HepG2 (cell line): Measurements from ENCODE around the gene CD1C. TPM values are rescaled to one million over a fixed set of nuclear protein-coding genes. Genes with fewer than 3 reads are reported as not detected.

Source experiments
- ATAC-seq: fragments of 200-7000 bp; cut with Tn5 transposase; 3 replicates; pipeline ENCODE4 v1.9.1; 2020; ENCODE audit warnings: mild to moderate bottlenecking, moderate library complexity
- BruUV-seq: library from RNA; stranded (reverse); fragments of 400-500 nt; replicated peaks from 2 replicates; lab custom pipeline; 2021; lab: Mats Ljungman, UMichigan
- CTCF ChIA-PET: fragments of 300-600 bp; formaldehyde crosslinking; extraction: SDS; loops from one replicate; lab custom pipeline; 2021; ENCODE audit warnings: low total read pairs, inconsistent platforms, low intra/inter-chr PET ratio; lab: Yijun Ruan, JAX
- POLR2A ChIA-PET: fragments of 350-600 bp; sonication (Branson Sonifier 250); formaldehyde crosslinking; loops from one replicate; lab custom pipeline; 2020; ENCODE audit warnings: antibody characterized with exemption, inconsistent platforms; lab: Yijun Ruan, JAX
- DNase-seq: peaks from one replicate; pipeline ENCODE4 v3.0.0-alpha.2; 2015; ENCODE audit warnings: low spot score
- FAIRE-seq: peaks from 3 replicates; lab custom pipeline; 2011; peaks lifted over from hg19 to GRCh38; lab: Jason Lieb, UNC
- H2AFZ ChIP-seq: one replicate; pipeline ENCODE4 v1.6.1; 2011; ENCODE audit warnings: low read length, inconsistent platforms
- H3K27ac ChIP-seq: fragments of 300-600 bp; 3 replicates; pipeline ENCODE4 v1.8.0; 2011; ENCODE audit warnings: mixed run types, mild to moderate bottlenecking, mixed read lengths, low read length, inconsistent platforms; ENCODE audit not compliant: insufficient read depth; ENCODE audit errors: extremely low read length
- H3K27me3 ChIP-seq, 2 experiments: fragments of 200-600 bp in 1 of 2; 2 replicates in 1 of 2; 3 replicates in 1 of 2; pipeline versions ENCODE4 v1.6.0 to v1.8.0; 2011; ENCODE audit warnings: low read length in 2 of 2, mild to moderate bottlenecking in 2 of 2, moderate library complexity in 2 of 2, inconsistent platforms in 1 of 2; ENCODE audit not compliant: insufficient read depth in 2 of 2, control insufficient read depth in 1 of 2
- H3K36me3 ChIP-seq, 2 experiments: fragments of 200-600 bp in 1 of 2; replicated peaks in 1 of 2; 2 replicates in 1 of 2; 3 replicates in 1 of 2; pipeline versions ENCODE4 v1.5.1 to v1.8.0; 2011; ENCODE audit warnings: low read length in 2 of 2, inconsistent platforms in 1 of 2; ENCODE audit not compliant: insufficient read depth in 2 of 2, control insufficient read depth in 1 of 2
- H3K4me1 ChIP-seq: 2 replicates; pipeline ENCODE4 v1.5.1; 2012; ENCODE audit warnings: low read length, inconsistent platforms; ENCODE audit not compliant: insufficient read depth
- H3K4me2 ChIP-seq: 2 replicates; pipeline ENCODE4 v1.6.0; 2011; ENCODE audit warnings: low read depth, low read length, inconsistent platforms
- H3K4me3 ChIP-seq, 3 experiments: fragments of 200-600 bp in 1 of 3; sonication (generic), shearing (Covaris generic) in 1 of 3; replicated peaks in 1 of 3; 2 replicates each; pipeline ENCODE4 v1.5.1; 2011 to 2016; ENCODE audit warnings: low read length in 3 of 3, inconsistent platforms in 2 of 3, low read depth in 2 of 3, mild to moderate bottlenecking in 2 of 3, control low read depth in 1 of 3, mixed read lengths in 1 of 3; ENCODE audit not compliant: insufficient read depth in 1 of 3
- H3K79me2 ChIP-seq: one replicate; pipeline ENCODE4 v1.6.1; 2011; ENCODE audit warnings: low read length, inconsistent platforms; ENCODE audit not compliant: insufficient read depth
- H3K9ac ChIP-seq: 2 replicates; pipeline ENCODE4 v1.6.0; 2011; ENCODE audit warnings: mild to moderate bottlenecking, low read depth, low read length, inconsistent platforms; ENCODE audit not compliant: insufficient read depth
- H3K9me3 ChIP-seq: 2 replicates; pipeline ENCODE4 v1.5.1; 2012; ENCODE audit warnings: mild to moderate bottlenecking, low read length
- H4K20me1 ChIP-seq: 2 replicates; pipeline ENCODE4 v1.6.0; 2011; ENCODE audit warnings: inconsistent platforms, mild to moderate bottlenecking, low read length, moderate library complexity; ENCODE audit not compliant: insufficient read depth
- DR1 ChIP-seq: sonication (generic); formaldehyde crosslinking; IDR thresholded peaks from 2 replicates; pipeline ENCODE4 v1.8.0; 2021; ENCODE audit warnings: mild to moderate bottlenecking, missing genetic modification reagents, inconsistent platforms
- HOXA3 ChIP-seq: sonication (generic); formaldehyde crosslinking; IDR thresholded peaks from 2 replicates; pipeline ENCODE4 v1.5.0; 2020; ENCODE audit warnings: missing genetic modification reagents
- SMC3 ChIP-seq: IDR thresholded peaks from 2 replicates; pipeline ENCODE4 v1.6.1; 2011; ENCODE audit warnings: low read length, improper control_type of control experiment
- TGIF2 ChIP-seq: IDR thresholded peaks from 2 replicates; pipeline ENCODE4 v1.6.1; 2016; ENCODE audit warnings: control low read depth, missing compliant biosample characterization
- ZNF18 ChIP-seq: sonication (generic); formaldehyde crosslinking; IDR thresholded peaks from 2 replicates; pipeline ENCODE4 v1.8.0; 2022; ENCODE audit warnings: mild to moderate bottlenecking, missing genetic modification reagents; ENCODE audit not compliant: insufficient replicate concordance
- ZNF414 ChIP-seq: sonication (generic); formaldehyde crosslinking; IDR thresholded peaks from 2 replicates; pipeline ENCODE4 v1.5.0; 2020; ENCODE audit warnings: missing genetic modification reagents
- ZNF430 ChIP-seq: sonication (generic); formaldehyde crosslinking; IDR thresholded peaks from 2 replicates; pipeline ENCODE4 v1.9.0; 2021; ENCODE audit warnings: mild to moderate bottlenecking, missing genetic modification reagents
- ZNF598 ChIP-seq: sonication (generic); formaldehyde crosslinking; IDR thresholded peaks from 2 replicates; pipeline ENCODE4 v1.5.1; 2020; ENCODE audit warnings: mild to moderate bottlenecking, missing genetic modification reagents, borderline replicate concordance
- ZSCAN12 ChIP-seq: sonication (generic); formaldehyde crosslinking; IDR thresholded peaks from 2 replicates; pipeline ENCODE4 v1.9.0; 2021; ENCODE audit warnings: mild to moderate bottlenecking, missing genetic modification reagents
- ZSCAN20 ChIP-seq: sonication (generic); formaldehyde crosslinking; IDR thresholded peaks from 2 replicates; pipeline ENCODE4 v1.4.0; 2020; ENCODE audit warnings: missing genetic modification reagents, mild to moderate bottlenecking, borderline replicate concordance
- ZSCAN30 ChIP-seq: sonication (generic); formaldehyde crosslinking; IDR thresholded peaks from 2 replicates; pipeline ENCODE4 v1.5.0; 2020; ENCODE audit warnings: mild to moderate bottlenecking, missing genetic modification reagents
- WGBS: methylation state at CpG from one replicate; pipeline ENCODE4 v1.1.6; 2017; ENCODE audit warnings: low lambda C conversion rate; 5-methylcytosine and 5-hydroxymethylcytosine counted together
- in situ Hi-C: cut with HindIII; loops from 2 replicates; pipeline ENCODE4 v1.10.0; 2017; ENCODE audit warnings: low pct_unique_long_range_greater_than_20kb; ENCODE audit not compliant: extremely low pct_ligation_motif_present
- intact Hi-C: fragments of 100-400 bp; cut with micrococcal nuclease; formaldehyde crosslinking; loops from one replicate; pipeline ENCODE4 v1.10.0; 2022; ENCODE audit not compliant: unreplicated experiment
- polyA plus RNA-seq, 8 experiments: library from polyadenylated mRNA; depleted of rRNA in 3 of 8; stranded (reverse) in 7 of 8; unstranded in 1 of 8; fragments of >200 nt; fragmentation: Illumina TruSeq in 4 of 8; extraction: Trizol in 4 of 8; gene quantifications; 2 replicates each; pipeline versions ENCODE4 v1.2.1 to v1.2.3, GENCODE V29; 2011 to 2016; ENCODE audit warnings: low read depth in 4 of 8, missing spikeins in 1 of 8, mixed read lengths in 1 of 8; ENCODE audit not compliant: insufficient read depth in 1 of 8
- total RNA-seq, 5 experiments: library from RNA; depleted of rRNA; stranded (reverse); fragments of >200 nt; fragmentation: Illumina TruSeq; extraction: Trizol; gene quantifications; 2 replicates each; pipeline ENCODE4 v1.2.3, GENCODE V29; 2016; ENCODE audit warnings: low read depth in 1 of 5
- TF ChIP-seq, protein P1 (sequence below): sonication (generic); formaldehyde crosslinking; IDR thresholded peaks from 2 replicates; pipeline ENCODE4 v1.9.0; 2021; ENCODE audit warnings: missing genetic modification reagents, mild to moderate bottlenecking, borderline replicate concordance

Gene CD1C
- total and polyA plus RNA-seq, 2 of the 13 experiments (the other 11 are each of a cell fraction or from before 2014, with no cell fraction given), result not detected

DNA sequence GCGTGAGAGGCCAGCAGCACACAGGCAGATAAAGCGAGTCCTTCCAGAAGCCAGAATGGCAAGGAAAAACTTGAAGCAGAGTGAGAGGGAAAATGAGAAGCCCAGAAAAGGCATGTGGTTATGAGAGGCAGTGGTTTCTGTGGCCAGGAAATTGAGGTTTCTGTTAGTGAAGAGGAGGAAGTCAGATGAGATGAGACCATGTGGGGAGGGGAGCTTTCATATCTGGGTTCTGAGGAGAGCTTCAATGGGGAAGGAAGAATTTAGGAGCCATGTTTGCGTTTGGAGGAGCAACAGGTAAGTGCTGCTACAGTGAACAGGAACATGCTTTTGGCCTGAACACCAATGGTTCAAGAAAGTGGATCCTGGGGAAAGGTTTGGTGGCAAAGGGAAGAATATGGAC, 41.6 kb upstream of the CD1C start (continued):
- TF ChIP-seq, protein P1, sequence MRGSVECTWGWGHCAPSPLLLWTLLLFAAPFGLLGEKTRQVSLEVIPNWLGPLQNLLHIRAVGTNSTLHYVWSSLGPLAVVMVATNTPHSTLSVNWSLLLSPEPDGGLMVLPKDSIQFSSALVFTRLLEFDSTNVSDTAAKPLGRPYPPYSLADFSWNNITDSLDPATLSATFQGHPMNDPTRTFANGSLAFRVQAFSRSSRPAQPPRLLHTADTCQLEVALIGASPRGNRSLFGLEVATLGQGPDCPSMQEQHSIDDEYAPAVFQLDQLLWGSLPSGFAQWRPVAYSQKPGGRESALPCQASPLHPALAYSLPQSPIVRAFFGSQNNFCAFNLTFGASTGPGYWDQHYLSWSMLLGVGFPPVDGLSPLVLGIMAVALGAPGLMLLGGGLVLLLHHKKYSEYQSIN (CRISPR knock-in tag), result no peak
- TF ChIP-seq TGIF2 (CRISPR knock-in tag) (no peak), ZNF430 (CRISPR knock-in tag) (no peak)
- TF ChIP-seq, all 625 proteins: peak for 0

DNA sequence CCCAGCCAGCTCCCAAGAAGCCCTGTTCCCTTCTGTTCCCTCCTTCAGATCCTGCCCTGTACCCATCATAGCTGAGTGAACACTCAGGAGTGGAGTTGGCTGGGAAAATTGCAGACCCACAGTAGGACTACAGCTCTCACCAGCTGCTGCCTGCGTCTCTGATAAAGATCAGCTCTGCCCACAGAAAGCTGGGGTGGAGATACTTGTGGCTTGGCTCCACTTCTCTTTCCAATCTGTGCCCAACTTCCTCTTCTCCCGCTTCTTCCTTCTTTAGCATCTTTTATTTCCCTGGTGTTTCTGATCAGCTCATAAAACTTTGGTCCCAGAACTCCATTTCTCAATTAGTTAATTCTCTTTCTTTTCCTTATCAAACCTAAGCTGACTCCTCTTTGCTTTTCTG, 41.0 kb upstream of the CD1C start:
- CTCF ChIA-PET, result no interaction called here
- in situ Hi-C loops, result no loop called here
- WGBS, result 24% methylated on average over 2 of the region's 2 CpGs

More for the DNA sequence above, 41.0 kb upstream of the CD1C start:
- POLR2A ChIA-PET, result no interaction called here
- H3K9ac ChIP-seq, result no peak overlapping the region
- H3K9me3 ChIP-seq, result no peaks in the 10 kb centered on the region
- no peak overlapping the region for H3K27ac ChIP-seq
- no peak overlapping the region for H2AFZ ChIP-seq
- H3K27me3 ChIP-seq, result no peaks in the 10 kb centered on the region
- no peak overlapping the region for H3K4me3 ChIP-seq
- H3K4me2 ChIP-seq, result no peak overlapping the region
- no peaks in the 10 kb centered on the region for H3K79me2 ChIP-seq
- intact Hi-C loops, result no loop called here
- FAIRE-seq (no peak), DNase-seq (no peak), ATAC-seq (no peak)
- H3K4me1 ChIP-seq, result no peaks in the 10 kb centered on the region
- H4K20me1 ChIP-seq, result no peaks in the 10 kb centered on the region
- no TSS peak for BruUV-seq
- TF ChIP-seq ZSCAN12 (no peak), ZNF598 (CRISPR knock-in tag) (no peak), ZNF18 (CRISPR knock-in tag) (no peak), ZSCAN30 (CRISPR knock-in tag) (no peak), ZNF414 (CRISPR knock-in tag) (no peak), DR1 (CRISPR knock-in tag) (no peak), SMC3 (no peak), HOXA3 (CRISPR knock-in tag) (no peak), ZSCAN20 (no peak)
- TF ChIP-seq, all 625 proteins: peak for 0
- no peaks in the 10 kb centered on the region for H3K36me3 ChIP-seq
